GM19452 (cell line): Measurements from ENCODE around the gene LAMC1.
A peak's percentile ranks its signal among the peaks of the same experiment; 100 is the strongest.
"Not testable (repeated sequence)": the region's sequence is repeated elsewhere in the genome, so short reads cannot be mapped to it uniquely, and the experiment has no call there.

ENCODE experiments used
- ATAC-seq: cut with Tn5 transposase; IDR thresholded peaks from one replicate; pipeline ENCODE4 v1.9.1; 2021; ENCODE audit not compliant: unreplicated experiment

Gene LAMC1

DNA sequence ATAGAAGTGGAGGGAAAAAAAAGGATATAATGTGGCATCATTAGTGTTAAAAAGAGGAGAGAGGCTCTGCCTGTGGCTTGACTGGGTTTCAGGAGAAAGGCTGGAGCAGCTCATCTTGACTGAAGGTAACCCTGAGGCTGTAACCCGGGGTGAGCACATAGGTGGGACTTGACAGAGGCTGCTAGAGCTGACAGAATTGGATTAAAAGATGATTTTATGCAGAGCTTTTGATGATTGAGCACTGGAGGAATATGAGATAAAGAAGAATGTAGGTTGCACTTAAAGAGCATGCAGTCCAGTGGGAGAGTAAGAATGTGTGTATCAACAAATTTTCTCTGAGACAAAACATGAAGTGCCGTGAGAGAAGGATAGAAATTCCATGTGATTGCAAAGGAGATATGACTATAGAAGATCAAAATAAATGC lies 17.3 kb downstream of the LAMC1 start:
- ATAC-seq, result no peak

DNA sequence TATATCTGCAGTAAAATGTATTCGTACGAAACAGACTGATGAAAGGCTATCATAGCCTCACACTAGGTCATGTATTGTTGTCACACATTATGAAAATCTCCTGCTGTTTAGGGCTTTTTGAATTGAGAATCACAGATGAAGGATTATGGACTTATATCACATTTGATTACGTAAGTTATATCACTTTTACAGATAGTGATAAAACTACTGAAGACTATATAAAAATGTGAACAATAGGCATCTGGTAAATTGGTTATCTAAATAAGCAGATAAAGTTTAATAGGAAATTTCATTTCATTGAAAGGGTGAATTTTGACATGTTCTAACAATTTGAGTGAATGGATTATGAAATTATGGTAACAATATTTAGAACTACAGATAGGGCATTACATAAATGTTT lies 20.0 kb downstream of the LAMC1 start:
- ATAC-seq, result no peak

DNA sequence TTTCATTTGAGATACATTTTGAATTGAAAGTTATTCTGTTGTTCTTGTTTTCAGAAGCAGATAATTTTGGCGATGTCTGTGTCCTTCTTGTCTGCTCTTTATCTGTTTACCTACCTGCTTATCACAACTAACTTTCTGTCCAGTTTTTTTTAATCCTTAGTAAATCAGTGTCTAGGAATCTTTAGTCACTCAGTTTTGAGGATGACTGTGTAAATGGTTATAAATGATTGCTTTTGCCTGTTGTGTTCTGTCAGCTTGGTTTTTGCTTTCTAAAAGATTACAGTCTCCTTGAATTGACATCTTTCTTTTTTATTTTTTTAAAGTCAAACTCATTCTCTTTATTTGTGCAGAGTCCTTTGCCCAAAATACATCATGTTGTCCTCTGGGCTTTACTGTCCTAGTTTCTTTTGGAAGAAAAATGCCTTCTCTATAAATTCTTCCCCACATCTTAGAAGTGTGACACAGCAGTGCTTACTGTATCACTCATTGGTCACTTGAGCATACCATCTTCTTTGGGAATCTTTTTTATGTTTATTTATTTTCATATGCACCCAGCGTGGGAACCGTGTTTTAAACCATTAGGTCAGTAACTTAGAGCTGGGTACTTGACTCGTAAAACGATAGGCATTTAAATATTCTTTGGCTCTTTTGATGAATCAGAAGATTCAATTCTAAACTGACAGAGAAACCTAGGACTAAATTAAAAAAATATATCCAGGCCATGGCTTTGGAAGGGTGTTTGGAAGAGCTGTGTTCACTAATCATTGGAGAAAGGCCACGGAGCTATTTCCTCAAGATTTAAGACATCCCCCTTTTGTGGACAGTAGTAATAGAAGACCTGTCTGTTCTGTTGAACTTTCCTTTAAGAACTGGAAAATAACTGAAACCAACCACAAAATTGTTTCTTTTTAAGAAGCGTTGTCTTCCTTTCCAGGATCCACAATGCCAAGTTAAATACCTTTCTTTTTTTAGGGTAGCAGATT lies 20.9 kb downstream of the LAMC1 start:
- no peak for ATAC-seq

DNA sequence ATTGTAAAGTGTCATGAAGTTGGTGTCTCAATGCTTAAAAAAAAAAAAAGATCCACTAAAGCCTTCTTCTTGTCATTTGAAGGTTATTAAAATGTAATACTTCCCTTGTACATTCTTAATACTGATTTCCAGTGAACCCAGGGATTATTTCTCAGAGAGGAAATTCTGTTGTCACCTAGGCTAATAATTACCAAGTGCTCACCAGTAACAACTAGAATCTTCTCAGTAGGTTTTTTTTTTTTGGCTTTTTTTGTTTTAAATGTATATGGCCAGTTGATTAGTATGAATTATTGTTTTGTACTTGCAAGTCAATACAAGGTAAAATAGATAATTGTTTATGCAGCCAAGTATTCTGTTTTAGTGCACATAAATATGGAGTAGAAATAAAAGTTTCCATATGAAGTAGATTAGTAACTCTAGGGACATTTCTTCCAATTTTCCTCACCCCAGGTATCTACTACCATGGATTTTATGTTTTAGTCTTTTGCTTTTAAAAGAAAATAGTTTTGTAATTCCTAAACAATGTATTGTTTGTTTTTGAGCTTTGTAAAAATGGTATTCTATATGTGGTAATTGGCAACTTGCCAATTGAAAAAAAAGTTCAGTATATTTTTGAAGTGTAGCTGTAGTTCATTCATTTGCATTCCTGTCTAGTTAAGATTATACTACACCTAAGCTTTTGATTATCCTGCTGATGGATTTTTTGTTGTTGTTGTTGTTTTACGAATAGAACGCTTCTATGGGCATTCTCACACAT lies 21.9 kb downstream of the LAMC1 start:
- ATAC-seq, result no peak

DNA sequence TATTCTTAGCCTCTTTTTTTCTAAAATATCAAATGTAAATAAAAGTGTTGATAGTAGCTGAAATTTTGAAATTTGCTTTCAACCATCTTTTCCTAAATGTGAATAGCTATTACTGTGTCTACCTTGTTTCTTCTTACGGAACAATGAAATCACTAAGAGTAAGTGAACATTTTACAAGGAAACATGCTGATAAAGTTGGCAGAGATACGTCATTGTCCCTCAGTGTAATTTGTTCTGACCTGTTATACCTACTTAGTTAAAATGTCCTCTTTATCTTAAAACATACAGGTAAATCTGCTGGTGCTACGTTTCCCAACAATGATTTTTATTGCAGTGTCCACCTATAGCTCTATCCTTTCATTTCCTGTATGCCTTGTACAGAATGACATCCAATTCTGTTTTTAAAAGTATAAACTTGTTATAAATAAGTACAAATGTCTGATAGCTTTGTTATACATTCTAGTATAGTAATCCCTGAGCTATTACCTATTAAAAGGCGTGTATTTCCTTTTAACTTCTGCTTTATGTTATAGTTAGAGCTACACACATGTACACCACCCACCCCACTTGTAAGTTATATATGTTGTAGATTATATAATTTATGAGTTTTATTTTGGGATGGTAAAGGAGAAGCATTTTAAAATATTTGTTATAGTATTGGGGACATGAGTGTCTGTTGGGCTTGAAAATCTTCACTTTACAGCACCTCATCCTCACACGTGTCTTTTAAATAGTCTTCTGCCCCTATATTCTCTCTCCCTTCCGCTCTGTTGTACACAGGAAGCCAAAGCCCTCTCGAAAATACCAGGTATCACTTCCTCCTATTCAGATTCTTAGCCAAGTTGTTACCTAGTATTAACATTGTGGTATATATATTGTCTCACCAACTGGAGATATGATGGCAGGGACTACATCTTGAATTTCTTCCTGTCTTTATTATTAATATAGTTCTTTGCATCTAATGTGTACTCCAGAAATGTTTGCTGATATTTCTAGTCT lies 25.2 kb downstream of the LAMC1 start:
- ATAC-seq, result peak; percentile 98

DNA sequence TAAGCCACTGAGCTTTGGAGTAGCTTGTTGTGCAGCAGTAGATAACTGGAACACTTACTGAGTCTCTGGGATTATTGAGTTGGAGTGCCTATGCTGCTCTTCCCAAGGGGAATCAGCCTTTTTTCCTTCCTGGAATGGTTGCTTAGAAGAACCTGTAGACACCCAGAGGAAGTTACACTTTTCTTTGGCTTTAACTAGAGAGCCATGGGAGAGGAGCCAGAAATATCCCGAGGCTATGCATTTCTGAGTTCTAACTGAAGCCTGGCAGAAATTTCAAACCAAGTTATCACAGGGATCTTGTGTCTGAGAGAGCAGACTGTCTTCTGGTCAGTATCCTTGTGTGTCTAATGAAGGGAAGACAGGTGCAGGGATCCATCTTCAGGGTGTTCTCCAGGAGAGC lies 28.3 kb downstream of the LAMC1 start:
- no peak for ATAC-seq

DNA sequence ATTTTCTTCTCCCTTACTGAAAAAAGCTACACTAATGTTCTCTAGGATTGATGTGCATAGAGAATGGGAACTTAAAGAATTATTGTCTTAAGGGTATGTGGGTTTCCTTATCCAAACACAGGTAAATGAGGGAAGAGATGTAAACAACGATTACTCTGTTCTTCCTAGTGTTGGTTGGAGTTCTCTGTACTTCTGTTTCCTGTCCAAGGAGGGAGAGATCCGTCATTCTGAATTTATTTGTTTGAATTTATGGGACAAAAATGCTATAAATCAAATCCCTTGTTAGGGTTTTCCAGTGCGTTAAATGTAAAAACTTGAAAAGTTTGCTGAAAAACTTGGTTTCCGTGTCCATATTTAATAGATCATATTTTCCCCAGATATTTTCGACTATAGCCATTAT lies 29.6 kb downstream of the LAMC1 start:
- no peak for ATAC-seq

DNA sequence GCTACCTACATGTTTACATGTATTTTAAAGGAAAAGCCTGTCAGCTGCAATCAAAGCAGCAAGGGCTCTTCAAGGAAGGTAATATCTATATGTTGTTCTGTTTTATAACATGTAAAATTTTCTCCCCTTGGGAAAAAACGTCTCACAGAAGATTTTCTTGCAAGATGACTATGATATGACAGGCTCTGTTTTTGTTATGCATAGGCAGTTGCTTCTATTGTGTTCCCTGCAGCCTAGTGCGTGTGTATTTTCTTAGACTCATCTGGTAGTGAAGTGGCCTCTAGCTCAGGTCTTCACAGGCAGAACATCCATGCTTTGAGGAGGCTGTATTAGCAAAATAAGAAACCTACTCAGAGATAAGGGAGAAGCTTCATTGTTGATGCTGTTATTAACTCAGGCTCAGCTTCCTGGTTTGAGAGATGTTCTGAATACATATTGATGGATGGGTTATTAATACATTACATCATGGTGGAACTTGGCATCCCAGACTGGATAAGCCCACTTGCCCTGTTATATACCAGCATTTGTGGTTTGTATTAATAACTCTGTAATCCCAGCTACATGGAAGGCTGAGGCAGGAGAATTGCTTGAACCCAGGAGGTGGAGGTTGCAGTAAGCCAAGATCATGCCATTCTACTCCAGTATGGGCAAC lies 35.8 kb downstream of the LAMC1 start:
- ATAC-seq, result no peak

DNA sequence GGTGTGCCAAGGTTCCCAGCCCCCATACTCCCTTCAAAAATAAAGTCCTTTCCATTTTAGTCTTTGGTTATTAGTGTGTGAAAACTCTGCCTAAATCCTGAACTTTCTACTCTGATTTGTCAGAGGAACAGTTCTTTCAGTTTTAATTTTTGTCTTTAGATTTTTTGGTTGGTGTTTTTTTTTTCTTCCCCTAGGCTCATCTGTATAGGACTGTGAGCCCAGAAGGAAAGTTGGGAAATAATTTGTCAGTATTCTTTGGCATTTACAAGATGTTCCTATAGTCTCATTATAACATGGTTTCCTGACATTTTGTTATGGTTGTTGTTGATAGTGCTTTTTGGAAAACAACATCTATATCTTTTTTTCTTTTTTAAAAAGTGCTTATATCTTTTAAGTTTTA lies 38.0 kb downstream of the LAMC1 start:
- no peak for ATAC-seq

DNA sequence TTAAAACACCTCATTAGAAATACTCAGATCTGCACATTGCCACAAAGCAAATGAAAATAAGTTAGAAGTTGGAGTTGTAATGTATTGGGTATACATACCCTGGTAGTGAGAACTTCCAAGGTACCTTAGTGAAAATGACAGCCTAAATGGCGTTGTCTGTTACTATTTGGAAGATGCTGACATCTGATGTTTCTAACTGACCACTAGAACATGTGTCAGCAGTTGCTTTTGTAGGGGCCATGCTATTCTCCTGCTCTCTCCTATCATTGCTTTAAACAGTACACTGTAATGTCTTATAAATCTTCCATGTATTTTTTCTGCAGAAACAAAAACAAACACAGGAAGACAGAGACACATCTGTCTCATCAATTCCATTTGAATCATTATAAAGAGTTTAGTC lies 40.1 kb downstream of the LAMC1 start:
- no peak for ATAC-seq

DNA sequence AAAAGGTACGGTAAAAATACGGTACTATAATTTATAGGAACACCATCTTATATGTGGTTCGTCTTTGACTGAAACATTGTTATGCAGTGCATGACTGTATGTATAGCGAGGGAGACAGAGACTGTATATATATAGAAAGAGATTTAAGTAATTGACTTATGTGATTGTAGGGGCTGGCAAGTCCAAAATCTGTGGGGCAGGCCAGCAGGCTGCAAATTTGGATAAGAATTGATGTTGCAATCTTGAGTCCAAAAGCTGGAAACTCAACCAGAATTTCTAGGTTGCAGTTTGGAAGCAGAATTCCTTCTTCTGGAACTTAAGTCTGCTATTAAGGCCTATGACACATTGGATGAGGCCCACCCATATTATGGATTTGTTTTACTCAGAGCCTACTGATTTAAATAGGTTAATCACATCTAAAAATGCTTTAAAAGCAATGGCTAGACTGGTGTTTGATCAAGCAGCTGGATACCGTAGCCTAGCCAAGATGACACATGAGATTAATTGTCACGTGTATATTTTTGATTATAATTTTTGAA lies 42.0 kb downstream of the LAMC1 start:
- ATAC-seq, result no peak

DNA sequence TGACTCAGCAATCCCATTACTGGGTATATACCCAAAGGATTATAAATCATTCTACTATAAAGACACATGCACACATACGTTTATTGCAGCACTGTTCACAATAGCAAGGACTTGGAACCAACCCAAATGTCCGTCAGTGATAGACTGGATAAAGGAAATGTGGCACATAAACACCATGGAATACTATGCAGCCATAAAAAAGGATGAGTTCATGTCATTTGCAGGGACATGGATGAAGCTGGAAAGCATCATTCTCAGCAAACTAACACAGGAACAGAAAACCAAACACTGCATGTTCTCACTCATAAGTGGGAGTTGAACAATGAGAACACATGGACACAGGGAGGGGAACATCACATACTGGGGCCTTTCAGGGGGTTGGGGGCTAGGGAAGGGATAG lies 43.2 kb downstream of the LAMC1 start:
- ATAC-seq, result not testable (repeated sequence)

DNA sequence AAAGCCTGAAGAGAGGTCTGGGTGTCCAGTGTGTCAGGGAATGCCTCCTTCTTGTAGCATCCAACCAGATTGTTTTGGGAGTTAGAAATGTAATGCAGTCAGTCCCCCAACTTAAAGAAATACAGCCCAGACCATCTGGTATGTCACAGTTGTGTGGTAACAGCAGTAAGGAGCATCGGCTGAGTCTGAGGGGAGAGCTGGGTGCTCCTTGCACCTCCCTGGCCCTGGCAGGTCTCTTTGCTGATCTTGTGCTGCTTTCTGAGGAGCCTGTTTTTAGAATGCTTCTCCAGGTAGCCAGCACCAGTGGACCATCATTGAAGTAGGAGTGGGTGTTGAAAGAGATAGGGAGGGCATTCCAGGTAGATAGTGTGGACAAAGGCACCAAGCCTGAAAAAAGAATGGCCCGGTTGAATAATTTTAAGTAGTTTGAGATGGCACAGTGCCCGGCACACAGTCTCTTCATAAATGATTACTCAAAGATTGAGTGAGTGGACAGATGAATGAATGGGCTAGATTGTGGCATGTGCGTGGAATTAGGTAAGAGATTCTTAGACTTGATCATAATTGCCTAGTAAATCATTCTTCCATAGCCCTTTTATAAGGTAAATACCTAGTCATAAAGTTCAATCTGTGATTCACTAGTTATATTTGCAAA lies 46.5 kb downstream of the LAMC1 start:
- ATAC-seq, result no peak

DNA sequence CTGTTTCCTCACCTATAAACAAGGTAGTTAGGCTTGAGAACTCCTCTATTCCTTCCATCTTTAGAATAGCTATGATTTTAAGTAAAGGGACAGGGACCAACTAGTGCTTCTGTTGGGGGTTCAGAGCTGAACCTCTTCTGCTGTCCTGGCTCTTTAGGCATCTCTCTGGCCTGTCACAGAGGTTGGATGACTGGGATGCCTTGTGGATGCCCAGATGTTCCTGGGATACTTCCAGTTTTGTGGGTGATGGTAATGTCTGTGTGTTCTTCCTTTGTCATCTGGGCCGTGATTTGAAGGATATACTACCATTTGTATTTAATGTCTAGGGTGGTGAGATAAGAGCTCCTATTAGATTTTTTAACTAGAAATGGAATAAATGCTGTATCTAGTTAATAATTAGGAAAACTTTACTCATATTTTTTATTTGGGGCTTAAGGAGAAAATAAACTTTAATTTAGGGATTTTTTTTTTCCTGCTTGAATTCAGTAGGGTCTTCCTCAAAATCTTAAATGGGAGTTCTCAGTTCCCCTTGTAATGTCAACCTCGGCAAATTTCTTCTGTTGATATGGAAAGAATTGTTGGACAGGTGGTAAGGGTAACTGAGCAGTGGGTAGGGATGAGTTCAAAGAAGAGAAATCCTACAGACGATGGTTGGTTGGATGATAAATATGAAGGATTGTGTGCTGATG lies 47.2 kb downstream of the LAMC1 start:
- no peak for ATAC-seq

DNA sequence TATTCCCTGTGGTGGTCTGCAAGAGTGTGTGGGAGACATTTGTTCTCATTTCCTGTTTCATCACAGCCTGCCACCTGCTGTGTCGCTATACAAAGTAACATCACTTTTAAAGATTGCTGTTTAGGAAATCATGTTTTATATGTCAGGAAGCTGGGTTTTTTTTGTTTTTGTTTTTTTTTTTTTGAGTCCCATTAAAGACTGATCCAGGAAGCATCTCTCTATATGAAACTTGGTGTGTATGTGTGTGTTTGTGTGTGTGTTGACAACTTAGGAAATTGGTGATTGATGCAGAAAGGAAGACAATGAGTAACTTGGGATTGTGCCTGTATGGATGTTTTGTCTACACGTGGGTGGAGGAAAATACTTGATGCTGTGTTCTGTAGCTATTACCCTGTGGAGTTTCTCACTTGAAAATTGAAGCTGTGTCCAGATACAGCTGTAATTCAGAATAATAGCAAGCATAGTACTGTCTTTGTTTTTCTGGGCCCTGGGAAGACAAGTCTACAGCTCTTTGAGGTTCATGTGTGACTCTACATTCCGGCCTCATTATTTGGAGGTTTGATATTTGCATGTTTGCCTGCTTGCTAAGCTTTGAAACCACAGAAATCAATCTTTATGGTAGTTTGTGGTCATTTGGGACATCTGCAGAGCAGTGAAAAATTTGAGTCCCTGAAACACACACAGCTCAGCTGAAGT lies 47.9 kb downstream of the LAMC1 start:
- peak; percentile 83 for ATAC-seq

DNA sequence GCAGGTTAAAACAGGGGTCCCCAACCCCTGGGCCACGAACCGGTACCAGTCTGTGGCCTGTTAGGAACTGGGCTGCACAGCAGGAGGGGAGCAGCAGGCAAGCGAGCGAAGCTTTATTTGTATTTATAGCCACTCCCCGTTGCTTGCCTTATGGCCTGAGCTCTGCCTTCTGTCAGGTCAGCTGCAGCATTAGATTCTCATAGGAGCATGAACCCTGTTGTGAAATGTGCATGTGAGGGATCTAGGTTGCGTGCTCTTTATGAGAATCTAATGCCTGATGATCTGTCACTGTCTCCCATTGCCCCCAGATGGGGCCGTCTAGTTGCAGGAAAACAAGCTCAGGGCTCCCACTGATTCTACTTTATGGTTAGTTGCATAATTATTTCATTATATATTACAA lies 49.4 kb downstream of the LAMC1 start:
- ATAC-seq, result not testable (repeated sequence)

DNA sequence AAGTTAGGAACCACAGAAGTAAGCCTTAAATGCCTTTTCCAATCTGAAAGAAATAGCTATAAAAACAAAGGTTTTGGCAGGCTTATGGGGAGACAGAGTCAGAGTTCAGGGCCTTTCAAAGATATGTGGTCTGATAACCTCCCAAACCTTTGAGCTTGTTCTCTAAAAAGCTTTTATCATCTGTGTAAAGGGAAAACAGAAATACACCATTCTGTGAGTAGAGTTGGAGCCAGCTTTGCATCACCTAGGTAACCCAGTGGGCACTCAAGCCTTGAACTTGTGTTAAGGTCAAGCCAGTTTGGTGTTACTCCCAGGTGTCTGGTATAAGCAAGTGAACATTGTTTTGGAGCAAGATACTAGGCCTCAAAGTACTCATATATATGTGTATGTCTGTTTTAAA lies 50.1 kb downstream of the LAMC1 start:
- no peak for ATAC-seq

DNA sequence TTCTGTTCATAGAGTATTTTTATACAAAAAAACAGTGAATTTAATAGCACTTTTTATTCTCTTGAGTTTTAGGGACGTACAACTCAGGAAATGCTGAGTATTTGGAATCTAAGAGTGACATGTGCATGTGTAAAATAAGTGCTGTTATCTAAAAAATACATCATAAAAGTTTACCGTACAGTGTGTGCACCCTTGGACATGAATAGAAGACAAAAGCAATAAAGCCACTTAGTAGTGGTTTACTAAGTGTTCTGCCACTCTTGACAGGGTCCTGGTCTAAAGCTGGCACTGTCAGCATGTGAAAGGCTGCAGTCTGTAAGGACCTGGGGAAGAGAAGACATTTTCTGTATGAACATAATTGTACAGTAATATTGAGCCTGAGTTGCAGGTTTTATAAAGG lies 51.0 kb downstream of the LAMC1 start:
- ATAC-seq, result no peak
